HG02763 (cell line): ENCODE measurements around the gene CBS.
"Not testable (repeated sequence)": the region's sequence is repeated elsewhere in the genome, so short reads cannot be mapped to it uniquely, and the experiment has no call there.

Experiments used
- ATAC-seq: cut with Tn5 transposase; IDR thresholded peaks from one replicate; pipeline ENCODE4 v1.9.1; 2021; ENCODE audit warnings: mild to moderate bottlenecking, moderate library complexity; ENCODE audit not compliant: unreplicated experiment

Gene CBS

GRCh38 chr21:43075170-43076022, at the start of gene CBS:
Gene CBS (minus strand): TSS chr21:43075835. CDS start chr21:43072193, 3,642 bp downstream.
- not testable (repeated sequence) for ATAC-seq

- not testable (repeated sequence) for ATAC-seq
Measured at GRCh38 chr21:43115956-43116355, 40.3 kb upstream of the CBS start.

- not testable (repeated sequence) for ATAC-seq
Measured at GRCh38 chr21:43114483-43114882, 38.8 kb upstream of the CBS start.

- ATAC-seq: peak; percentile 39
Measured at GRCh38 chr21:43109006-43109405, 33.4 kb upstream of the CBS start.

GRCh38 chr21:43108177-43108576, 32.5 kb upstream of the CBS start:
- ATAC-seq: not testable (repeated sequence)

- ATAC-seq: peak; percentile 30
Measured at GRCh38 chr21:43107794-43108137, 32.1 kb upstream of the CBS start.

GRCh38 chr21:43106965-43107793, 31.5 kb upstream of the CBS start, which contains the start of gene U2AF1:
Gene U2AF1 (minus strand): TSS chr21:43107570. CDS start chr21:43107494, 76 bp downstream.
- peak; percentile 77 for ATAC-seq

- not testable (repeated sequence) for ATAC-seq
Measured at GRCh38 chr21:43104642-43105041, 29.0 kb upstream of the CBS start.

GRCh38 chr21:43102281-43102680, 26.6 kb upstream of the CBS start:
- not testable (repeated sequence) for ATAC-seq

GRCh38 chr21:43101676-43102075, 26.0 kb upstream of the CBS start:
- not testable (repeated sequence) for ATAC-seq

GRCh38 chr21:43101000-43101399, 25.4 kb upstream of the CBS start:
- not testable (repeated sequence) for ATAC-seq

GRCh38 chr21:43091979-43092614, 16.5 kb upstream of the CBS start:
- ATAC-seq: not testable (repeated sequence)

GRCh38 chr21:43090947-43091346, 15.3 kb upstream of the CBS start:
- not testable (repeated sequence) for ATAC-seq

GRCh38 chr21:43089463-43089862, 13.8 kb upstream of the CBS start:
- not testable (repeated sequence) for ATAC-seq

- ATAC-seq: not testable (repeated sequence)
Measured at GRCh38 chr21:43082587-43083300, 7.1 kb upstream of the CBS start.

- not testable (repeated sequence) for ATAC-seq
Measured at GRCh38 chr21:43076643-43077042, 1.0 kb upstream of the CBS start.

GRCh38 chr21:43076023-43076637, 495 bp upstream of the CBS start:
- ATAC-seq: not testable (repeated sequence)

GRCh38 chr21:43074401-43075169, 1.1 kb downstream of the CBS start:
- not testable (repeated sequence) for ATAC-seq

GRCh38 chr21:43072742-43073141, 2.9 kb downstream of the CBS start:
- not testable (repeated sequence) for ATAC-seq
